DMS53 treated with DMSO at 0.1 percent for 48 hours (cell line): ENCODE measurements around the gene COX14.
"Not testable (repeated sequence)": the region's sequence is repeated elsewhere in the genome, so short reads cannot be mapped to it uniquely, and the experiment has no call there.

Experiments used
- DNase-seq: peaks from one replicate; lab custom pipeline; 2025; ENCODE audit not compliant: unreplicated experiment; lab: John Stamatoyannopoulos, UW

Gene COX14

DNA sequence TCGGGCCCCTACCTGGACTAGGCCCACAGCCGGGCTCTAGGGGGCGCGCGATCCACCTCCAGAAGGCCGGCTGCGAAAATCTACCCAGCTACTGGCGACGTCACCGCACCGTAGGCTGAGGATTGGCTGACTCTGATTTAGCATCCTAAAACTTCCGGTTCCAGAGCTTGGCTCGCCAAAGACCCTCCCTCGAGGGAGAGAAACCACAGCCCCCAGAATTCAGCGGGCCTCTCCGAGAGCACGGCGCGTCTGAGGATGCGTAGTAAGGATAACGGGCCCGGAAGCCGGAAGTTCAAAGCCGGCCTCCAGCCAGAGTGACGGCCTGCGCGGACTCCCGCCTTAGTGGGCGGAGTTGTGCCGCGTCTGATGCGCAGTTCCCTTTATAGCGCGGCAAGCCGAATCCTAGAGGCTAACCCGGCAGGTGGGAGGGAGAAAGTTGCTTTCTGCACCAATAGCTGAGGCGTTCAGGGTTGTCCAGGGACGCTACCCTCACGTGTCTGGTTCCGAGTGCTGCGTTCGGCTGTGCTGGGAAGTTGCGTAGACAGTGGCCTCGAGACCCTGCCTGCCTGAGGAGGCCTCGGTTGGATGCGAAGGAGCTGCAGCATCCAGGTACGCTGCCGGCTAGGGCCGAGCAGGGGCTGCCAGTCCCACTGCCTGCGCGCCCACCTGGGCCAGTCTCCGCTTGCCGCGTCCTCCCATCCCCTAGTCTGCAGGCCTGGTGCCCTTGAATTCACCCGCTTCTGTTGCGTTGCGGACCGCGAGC lies at the start of gene COX14:
Gene COX14, plus strand, starts transcription at position 544 of the 763 bp plus-strand sequence. CDS start 7,808 bp downstream, outside the sequence.
- peak; percentile 98 for DNase-seq

DNA sequence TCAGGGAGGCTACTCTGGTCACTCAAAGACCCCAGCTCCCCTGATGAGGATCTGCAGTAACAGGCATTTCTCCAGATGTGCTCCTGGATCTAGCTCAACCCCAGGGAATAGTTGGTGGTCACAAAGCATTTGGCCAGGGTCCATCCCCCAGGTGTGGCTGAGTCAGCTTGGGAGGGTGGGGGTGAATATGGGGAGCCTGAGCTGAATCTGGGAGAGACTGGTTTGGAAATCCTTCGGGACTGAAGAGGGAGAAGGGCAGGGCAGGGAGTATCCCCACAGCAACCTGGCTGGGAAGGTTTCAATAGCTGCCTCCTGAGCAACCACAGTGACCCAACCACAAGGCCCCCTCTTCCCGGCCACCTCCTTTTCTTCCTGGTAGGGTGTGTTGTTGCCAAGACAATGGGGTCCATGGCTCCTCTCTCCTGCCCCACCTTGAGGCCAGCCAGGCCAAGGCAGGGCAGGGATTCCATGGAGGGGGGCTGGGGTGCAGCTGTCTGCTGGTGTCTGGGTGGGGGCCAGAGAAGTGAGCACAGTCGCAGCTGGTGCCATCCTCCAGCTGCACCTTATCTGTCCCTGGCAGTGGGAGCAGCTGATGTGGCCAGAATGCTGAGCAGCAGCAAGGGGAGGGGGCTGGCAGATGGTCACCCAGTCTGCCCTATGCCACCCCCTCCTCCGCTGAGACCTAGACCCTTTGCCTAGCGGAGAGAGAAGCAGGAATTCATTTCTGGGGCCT lies 49.1 kb upstream of the COX14 start:
- no peak for DNase-seq

DNA sequence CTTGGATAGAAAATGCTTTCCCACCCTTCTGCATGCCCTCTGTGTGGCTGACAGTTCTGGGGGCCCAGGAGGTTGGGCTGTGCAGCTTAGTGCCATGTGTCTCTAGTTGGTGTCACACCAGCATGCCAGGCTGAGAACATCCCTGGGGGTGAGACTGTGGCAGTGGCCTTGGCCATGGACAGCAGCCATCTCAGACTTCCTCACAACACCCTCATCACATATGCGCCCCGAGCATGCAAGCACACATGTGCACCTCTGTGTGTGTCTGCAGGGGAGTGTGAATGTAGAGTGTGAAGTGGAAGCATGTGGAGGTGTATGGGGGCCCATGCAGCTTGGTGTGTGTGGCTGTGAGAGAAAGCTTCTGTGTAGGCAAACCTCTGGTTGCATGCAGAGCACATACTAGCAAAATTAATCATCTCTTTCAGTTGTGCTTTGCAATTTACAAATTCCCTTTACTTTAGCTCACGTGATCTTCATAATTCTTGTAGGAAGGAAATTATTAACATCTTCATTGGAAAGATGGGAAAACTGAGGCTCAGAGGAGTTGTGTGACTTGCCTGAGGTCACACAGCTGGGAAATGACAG lies 46.2 kb upstream of the COX14 start:
- DNase-seq: no peak

DNA sequence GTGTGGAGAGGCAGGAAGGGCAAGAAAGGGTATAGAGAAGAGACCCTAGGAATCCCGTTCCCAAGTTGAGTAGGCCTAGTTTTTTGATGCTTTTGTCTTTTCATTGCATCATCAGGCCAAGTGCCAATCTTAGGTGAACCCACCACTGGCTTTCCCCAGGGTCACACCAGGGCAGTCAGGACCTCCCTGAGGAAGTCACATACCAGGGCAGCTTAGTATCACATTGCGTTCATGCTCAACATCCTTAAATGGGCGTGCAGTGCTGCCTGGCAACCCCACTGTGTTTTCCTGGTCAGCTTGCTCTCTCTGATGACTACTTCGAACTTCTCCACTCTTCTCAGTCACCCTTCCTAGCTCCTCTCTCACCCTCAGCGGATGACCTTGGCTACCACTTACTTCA lies 45.6 kb upstream of the COX14 start:
- DNase-seq: no peak

DNA sequence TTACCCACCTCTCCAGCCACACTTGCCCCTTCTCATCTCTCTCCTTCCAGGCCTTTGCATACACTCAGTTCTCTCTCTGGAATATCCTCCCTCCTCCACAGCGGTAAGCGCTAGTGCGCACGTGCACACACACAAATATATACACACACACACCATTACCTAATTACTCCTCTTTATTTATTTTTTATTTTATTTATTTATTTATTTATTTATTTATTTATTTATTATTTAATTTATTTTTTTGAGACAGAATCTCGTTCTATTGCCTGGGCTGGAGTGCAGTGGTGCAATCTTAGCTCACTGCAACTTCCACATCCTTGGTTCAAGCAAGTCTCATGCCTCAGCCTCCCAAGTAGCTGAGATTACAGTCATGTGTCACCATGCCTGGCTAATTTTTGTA lies 43.0 kb upstream of the COX14 start:
- DNase-seq: no peak

DNA sequence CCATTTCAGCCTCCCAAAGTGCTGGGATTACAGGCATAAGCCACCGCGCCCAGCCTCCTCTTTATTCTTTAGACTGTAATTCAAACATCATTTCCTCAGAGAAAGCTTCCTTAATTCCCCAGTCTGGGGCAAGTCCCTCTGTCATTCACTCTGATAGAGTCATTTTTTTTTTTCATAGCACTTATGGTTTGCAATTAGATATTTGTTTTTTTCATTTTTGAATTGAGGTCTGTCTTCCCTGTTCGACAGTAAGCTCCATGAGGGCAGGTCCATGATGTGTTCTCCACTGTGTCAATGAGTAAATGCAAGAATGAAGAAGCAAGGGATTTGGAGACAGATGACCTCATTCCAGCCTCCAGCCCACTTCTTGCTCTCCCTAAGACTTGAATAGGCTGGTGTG lies 42.5 kb upstream of the COX14 start:
- no peak for DNase-seq

DNA sequence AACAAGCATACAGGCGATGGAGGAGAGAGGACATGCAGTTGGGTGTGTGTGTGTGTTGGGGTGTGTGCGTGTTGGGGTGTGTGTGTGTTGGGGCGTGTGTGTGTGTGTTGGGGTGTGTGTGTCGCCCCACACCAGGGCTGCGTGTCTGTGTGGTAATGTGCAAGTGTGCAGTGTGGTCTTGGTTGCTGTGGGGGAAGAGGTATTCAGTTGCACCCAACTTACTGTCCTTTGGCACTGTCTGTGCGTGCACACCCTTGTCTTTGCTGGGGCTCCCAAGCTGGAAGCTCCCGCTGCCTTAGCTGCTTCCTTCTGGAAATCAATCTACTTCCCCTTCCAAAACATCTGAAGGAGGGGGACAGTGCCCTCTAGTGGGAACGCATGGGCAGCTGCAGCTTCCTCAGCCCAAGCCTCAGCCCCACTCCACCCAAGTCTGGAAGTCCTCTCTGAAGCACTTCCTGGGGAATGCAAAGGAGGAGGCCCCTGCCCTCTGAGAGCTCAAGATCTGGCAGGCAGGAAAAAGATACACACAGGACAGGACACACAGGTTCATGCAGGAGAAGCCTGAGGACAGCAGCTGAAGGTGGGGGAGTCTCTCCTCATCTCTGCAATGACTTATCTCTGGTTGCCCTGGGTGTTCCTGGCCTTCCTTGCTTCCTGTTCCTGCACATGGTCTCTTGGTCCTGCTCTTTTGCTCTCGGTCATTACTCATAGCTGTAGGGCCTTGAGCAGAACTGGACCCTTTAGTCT lies 41.5 kb upstream of the COX14 start:
- peak; percentile 62 for DNase-seq

DNA sequence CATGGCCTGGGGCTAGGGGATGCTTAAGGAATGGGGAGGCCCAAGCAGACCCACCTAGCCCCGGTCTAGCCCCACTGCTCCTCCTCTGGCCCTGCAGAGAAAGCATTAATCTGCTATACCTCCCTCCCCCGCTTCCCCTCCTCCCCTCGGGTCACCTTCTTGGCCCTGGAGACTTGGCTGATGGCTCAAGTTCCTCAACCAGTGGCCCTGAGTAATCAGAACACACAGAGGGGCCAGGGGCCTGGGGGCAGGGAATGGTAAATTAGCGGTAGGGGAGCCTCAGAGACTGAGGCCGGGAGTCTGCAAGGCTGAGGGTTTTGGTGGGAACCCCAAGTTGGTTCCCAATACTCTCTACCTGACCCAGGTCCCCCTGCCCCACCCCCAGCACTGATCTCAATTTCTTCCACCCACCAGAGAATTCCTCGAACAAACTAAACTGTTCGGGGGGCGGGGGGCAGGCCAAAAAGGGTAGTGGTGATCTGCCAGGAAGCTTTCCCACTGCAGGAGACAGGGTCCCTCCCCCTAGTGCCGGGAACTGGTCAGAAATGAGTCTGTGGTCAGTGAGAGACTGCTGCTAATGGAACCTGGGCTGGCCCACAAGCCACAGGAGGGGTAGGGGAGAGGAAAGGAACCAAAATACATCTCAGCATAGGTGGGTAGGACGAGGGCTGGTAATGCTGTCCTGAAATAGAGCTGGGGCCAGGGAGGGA lies 39.7 kb upstream of the COX14 start:
- DNase-seq: no peak

DNA sequence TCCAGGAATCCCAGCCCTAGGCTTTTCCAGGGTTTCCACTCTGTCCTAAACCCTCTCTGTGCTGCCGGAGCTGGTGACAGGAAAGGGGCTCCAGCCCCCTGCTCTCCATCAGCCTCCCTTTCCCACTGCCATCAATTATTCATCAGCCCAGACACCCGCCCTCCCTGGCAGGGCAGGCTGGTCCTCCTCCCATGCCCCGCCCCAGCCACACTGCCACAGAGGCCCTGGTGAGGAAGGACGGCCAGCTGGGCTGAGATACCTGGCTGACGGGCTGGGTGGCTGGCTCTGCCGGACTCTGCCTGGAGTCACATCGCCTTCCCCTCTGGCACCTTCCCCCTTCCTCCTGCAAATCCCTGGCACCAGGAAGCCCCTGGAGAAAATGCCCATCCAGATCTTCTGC lies 38.8 kb upstream of the COX14 start:
- no peak for DNase-seq

DNA sequence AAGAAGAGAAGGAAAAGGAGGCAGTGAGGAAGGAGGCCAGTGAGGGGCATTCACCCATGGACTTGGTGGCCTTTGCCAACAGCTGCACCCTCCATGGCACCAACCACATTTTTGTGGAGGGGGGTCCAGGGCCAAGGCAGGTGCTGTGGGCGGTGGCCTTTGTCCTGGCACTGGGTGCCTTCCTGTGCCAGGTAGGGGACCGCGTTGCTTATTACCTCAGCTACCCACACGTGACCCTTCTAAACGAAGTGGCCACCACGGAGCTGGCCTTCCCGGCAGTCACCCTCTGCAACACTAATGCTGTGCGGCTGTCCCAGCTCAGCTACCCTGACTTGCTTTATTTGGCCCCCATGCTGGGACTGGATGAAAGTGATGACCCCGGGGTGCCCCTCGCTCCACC lies 38.3 kb upstream of the COX14 start:
- no peak for DNase-seq

DNA sequence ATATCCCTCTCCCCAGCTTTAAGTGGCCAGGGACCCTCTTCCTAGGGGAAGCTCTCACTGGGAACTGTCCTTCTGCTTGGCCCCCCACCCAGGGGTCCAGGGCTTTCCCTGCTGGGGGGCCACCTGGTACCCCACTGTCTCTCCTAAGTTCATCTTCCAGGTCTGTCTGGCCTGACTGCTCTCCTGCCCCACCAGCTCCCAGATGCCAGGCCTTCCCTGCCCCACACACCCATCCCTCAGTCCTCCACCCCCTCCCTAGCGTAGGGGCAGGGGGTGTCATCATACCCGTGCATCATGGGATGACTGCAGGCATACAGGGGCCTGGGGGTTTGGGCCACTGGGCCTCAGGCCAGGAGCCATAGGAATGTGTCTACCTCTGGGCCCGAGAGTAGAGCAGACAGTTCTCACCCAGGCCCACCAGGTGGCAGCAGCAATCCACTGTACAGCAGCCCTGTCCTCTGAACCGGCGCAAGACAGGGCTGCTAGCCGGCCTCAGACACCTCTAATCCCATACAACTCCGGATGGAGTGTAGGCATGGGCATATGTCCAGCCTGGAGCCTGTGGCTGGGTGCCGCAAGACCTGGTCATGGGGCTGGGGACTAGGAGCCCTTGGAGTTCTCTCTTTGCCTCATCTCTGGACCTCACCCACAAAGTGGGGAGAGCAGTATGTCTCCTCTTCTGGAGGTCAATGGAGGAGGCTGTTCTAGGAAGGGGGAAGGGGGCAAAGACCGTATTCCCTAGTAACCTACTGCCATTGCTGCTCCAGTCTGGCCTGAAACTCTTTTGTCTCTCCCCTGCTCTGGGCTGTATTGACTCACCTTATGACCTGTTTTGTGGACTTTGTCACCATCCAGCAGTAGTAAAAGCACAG lies 36.9 kb upstream of the COX14 start:
- peak; percentile 79 for DNase-seq

DNA sequence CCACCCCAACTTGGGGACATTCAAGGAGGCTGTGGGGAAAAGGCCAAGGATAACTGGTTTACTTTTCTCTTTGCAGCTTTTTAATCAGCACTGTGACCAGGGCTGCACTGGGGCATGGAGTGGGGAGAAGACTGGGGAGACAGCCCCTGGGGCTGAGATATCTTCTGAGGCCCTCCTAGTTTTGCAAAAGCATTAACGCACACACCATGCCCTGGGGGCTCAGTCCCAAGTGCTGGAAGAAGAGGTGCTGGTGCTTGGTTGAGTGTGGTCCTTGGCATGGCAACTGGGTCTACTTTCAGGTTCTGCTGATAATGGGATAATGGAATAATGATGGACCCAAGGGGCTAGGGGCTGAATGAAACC lies 36.2 kb upstream of the COX14 start:
- no peak for DNase-seq

DNA sequence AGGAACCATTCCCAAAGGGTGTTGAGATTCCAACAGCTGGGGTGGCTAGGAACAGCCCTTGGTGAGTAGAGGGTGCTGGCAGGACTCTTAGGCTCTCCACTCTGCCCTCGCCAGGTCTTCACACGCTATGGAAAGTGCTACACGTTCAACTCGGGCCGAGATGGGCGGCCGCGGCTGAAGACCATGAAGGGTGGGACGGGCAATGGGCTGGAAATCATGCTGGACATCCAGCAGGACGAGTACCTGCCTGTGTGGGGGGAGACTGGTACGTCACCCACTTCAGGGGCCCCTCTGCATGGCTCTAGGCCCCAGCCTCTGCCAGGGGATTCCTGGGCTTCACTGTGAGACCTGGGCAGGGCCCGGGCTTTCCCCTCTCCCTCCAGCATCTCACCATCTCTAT lies 34.9 kb upstream of the COX14 start:
- DNase-seq: no peak

DNA sequence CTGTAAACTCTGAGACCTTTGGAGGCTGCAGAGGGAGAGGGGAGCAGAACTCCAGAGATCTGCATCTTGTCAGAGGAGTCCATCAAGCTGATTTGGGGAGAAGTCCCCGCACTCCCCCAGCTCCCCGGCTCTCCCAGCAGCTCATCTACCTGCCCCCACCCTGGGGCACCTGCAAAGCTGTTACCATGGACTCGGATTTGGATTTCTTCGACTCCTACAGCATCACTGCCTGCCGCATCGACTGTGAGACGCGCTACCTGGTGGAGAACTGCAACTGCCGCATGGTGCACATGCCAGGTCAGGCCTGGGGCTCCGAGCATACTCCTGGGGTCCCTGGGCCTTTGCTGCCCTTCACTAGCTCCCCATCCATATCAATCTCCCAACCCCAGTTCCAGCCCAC lies 33.8 kb upstream of the COX14 start:
- DNase-seq: no peak

DNA sequence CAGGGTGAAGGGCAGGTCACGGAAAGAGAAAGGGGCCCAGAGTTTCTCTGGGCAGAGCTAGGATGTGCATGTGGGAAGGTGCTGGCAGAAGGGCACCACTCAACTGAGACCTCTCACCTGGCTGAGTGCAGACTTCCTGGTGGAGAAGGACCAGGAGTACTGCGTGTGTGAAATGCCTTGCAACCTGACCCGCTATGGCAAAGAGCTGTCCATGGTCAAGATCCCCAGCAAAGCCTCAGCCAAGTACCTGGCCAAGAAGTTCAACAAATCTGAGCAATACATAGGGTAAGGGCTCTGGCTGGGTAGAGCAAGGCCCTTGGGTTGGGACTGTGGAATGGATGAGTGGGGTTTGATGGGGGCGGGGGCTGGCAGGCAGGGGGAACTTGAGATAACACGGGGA lies 32.3 kb upstream of the COX14 start:
- no peak for DNase-seq

DNA sequence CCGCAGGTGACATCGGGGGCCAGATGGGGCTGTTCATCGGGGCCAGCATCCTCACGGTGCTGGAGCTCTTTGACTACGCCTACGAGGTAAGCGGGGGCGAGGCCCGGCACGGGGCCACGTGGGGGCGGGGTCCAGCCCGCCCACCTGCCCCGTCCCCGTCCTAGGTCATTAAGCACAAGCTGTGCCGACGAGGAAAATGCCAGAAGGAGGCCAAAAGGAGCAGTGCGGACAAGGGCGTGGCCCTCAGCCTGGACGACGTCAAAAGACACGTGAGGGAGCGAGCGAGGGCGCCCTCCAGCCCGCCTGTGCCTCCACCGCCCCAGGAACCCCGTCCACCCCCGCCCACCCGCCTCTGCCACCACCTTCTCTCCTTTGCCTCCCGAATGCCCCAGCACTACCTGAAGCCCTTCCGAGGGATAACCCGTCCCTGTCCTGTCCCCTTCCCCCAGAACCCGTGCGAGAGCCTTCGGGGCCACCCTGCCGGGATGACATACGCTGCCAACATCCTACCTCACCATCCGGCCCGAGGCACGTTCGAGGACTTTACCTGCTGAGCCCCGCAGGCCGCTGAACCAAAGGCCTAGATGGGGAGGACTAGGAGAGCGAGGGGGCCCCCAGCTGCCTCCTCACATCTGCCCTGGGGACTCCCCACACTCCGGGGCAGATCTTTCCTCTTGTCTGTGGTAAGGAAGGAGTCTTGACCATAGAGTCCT lies 30.8 kb upstream of the COX14 start:
- no peak for DNase-seq

DNA sequence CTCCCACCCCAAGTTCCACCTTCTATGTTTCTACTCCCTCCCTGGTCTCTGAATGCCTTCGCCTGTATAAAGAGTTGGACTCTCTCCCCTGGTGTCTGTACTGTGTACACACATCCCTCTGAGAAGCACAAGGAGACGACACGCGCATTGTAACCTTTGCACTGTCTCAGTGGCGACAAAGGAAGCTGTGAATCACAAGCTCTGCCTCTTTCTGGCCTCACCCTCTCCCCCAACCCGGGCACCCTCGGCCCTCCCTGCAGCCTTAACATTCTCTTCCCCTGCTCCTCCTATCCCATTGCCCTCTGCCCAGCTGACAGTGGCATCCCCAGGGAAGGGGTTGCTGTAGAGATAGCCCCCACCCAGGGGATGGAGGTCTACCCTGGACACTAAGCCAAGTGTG lies 29.4 kb upstream of the COX14 start:
- no peak for DNase-seq

DNA sequence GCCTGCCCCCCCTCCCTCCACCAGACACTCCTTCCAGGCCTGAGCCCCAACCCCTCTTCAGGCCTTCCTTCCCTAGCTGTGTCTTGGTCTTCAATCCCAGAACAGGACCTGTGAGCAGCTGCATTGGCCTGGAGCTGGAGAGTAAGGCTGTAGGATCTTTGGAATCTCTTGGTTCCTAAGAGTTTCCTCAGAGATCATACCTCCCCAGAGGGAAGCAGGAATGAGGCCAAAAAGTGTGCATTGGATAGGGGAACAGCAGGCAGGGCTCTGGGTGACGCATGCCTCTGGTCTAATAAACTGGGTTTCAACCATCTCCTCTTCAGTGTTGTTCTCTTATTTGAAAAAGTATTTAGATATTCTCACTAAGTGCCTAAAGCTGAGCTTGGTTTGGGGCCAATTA lies 28.7 kb upstream of the COX14 start:
- no peak for DNase-seq

DNA sequence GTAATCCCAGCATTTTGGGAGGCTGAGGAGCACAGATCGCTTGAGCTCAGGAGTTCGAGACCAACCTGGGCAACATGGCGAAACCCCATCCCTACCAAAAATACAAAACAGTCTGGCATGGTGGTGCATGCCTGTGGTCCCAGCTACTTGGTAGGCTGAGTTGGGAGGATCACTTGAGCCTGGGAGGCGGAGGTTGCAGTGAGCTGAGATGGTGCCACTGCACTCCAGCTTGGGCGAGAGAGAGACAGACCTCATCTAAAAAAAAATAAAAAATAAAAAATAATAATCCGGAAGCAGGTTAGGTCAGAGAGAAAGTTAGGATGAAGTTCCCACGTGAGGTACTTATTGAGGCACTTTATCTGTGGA lies 27.6 kb upstream of the COX14 start:
- not testable (repeated sequence) for DNase-seq
